SW480 (cell line): Measurements from ENCODE around the gene FAM136A.
A peak's percentile ranks its signal among the peaks of the same experiment; 100 is the strongest.
"Not testable (repeated sequence)": the region's sequence is repeated elsewhere in the genome, so short reads cannot be mapped to it uniquely, and the experiment has no call there.

Experiments used
- DNase-seq: peaks from one replicate; pipeline ENCODE4 v3.0.0-alpha.2; 2016; ENCODE audit warnings: low spot score

FAM136A gene

DNA sequence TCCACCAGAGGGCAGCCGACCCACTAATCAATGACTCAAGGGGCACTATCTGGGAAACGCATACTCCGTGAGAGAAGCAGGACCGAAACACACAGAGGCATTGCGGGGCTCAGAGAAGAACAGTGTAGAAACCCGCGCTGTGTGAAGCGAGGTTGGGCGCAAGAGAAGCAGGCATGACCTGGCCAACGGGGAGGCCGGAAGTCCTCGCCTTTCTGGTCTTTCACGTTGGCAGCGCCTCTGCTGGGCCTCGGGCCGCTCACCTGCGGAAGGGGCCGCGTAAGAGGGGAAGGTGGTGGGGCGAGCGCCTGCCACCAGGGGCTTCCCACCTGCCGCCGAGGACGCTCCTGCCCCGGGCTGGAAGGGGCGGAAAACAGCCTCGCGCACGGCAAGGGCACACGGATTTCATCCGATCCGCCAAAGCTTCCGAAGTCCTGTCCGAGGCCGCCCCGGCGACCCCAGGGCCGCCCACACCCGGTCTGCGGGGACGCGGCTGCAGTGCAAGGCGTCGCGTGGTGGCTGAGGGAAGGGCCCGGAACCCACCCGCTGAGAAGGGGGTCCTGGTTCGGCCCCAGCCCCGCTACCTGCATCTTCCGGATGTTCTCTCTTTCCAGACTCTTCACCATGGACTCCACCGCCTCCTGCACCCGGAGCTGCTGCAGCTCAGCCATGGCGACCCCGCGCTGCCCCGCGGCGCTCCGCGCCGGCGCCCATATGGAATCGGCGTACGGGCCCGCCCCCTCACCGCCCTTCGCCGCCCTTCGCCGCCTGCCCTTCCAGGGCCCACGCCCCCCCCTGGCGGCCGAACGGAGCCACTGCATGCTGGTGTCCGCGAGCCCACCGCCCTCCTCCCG is at the start of gene FAM136A:
Gene FAM136A (minus strand): TSS at position 724 of the 851 bp plus-strand sequence. CDS start 56 bp downstream, at position 668.
- DNase-seq = peak; percentile 83

DNA sequence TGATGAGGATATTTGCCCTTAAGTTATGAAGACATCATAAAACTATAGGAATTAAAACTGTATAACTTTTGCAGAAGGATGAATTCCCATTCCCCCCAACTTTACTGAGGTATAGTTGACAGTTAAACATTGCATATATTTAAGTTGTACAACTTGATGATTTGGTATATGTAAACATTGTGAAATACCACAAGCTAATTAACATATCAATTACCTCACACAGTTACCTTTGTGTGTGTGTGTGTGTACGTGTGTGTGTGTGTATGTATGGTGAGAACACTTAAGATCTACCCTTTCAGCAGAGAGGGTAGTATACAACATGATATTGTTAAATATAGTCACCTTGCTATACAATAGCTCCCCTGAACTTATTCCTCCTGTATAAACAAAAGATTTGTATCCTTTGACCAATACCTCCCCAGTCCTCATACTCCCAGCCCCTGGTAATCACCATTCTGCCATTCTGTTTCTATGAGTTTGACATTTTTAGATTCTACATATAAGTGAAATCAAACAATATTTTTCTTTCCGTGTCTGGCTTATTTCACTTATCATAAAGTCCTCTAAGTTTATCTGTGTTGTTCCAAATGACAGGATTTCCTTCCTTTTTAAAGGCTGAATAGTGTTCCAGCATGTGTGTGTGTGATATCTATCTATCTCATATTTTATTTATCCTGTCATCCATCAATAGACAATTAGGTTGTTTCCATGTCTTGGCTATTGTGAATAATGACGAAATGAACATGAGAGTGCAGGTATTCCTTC is 48.2 kb upstream of the FAM136A start:
- no peak for DNase-seq

DNA sequence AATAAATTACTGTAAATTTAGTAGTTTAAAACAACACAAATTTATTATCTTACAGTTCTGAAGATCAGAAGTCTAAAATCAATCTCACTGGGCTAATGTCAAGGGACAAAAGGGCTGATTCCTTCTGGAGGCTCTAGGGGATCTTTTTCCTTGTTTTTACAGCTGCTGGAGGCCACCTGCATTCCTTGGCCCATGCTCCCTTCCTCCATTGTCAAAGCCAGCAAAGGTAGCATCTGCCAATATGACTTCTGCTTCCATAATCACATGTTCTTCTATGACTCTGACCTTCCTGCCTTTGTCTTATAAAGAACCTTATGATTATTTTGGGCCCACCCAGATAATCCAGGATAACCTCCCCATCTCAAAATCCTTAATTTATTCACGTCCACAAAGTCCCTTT is 46.0 kb upstream of the FAM136A start:
- DNase-seq = no peak

DNA sequence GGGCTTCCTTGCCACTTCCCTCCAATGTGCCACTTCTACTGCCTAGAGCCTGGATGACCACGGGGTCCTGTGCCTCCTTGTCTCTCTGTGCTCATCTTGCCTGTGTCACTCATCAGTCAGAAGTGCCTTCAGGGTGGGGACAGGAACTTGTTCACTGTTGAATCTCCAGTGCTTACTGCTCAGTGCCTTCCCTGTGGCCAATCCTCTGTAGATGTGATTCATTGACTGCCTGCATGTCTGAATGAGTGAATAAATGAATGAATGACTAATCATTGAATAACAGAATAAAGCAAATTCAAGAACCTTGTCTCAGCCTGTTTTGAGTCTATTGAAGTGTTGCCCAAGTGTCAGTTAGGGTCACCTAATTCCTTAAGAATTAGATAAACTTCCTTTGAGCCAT is 42.3 kb upstream of the FAM136A start:
- DNase-seq = no peak

DNA sequence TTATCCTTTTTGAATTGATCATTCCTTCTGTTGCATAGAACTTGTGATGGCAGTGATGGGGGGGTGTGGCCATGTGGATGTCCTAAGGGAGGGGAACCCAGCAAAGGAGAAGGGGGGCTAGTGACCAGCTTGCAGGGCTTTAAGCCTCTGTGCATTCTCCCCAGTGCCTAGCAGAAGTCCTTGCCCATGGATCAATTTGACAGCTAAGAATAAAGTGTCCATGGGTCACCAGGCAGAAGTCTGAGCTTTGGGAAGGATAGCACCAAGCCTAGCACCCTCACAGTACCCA is 39.6 kb upstream of the FAM136A start:
- no peak for DNase-seq

DNA sequence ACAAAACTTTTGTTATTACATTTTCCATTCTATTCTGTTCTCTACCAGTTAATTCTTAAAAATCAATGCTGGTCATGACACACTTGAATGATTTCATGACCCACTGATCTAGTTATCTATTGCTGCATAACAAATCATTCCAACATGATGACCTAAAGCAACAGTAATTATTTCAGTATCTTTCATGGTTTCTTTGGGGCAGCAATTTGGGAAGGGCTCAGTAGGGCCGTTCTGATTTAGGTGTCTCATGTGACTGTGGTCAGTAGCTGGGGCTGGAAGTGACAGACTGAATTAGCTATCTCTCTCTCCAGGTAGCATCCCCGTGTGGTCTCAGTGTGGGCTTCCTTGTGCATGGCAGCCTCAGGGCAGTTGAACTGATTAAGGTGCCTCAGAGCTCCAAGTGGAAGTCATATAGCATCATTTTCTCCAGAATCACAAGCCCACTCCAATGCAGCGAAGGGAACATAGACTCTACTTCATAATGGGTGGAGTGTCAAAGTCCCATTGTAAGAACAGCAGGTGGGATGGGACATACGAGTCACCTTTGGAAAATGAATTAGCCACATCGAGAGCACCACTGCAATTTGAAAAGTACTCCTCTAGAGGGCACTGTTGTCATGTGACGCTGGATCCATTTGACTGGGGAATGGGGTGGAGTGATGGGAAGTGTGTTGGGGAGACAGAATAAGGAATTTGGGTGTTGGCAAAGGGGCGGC is 39.1 kb upstream of the FAM136A start:
- DNase-seq = peak; percentile 85

DNA sequence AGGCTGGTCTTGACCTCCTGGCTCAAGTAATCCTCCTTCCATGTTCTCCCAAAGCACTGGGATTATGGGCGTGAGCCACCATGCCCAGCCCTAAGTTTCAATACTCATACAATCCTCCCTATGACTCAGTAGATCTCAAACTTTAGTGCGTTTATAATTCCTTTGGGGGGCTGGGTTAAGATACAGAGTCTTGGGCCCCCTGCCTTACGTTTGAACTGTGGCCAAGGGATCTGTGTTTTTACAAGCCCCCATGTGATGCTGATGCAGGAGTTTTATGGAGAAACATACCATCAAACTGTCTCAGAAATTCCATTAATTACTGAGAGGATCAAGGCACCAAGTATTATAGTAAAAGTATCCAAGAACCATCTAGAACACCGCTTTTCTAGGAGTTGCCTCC is 38.2 kb upstream of the FAM136A start:
- no peak for DNase-seq

DNA sequence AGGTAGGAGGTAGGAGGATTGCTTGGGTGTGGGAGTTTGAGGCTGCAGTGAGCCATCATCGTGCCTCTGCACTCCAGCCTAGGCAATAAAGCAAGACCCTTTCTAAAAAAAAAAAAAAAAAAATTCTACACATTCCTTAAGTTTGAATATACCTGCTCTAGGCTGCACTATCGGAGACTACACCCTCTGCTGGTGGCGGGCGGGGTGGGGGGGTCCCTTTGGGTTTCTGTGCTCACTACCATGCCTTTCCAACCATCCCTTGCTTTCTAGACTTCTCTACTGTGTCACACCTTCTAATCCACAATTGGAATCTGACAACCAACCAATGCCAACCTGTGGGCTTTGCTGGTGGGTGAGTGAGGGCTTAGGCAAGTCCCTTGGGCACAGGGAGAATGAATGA is 34.7 kb upstream of the FAM136A start:
- no peak for DNase-seq

DNA sequence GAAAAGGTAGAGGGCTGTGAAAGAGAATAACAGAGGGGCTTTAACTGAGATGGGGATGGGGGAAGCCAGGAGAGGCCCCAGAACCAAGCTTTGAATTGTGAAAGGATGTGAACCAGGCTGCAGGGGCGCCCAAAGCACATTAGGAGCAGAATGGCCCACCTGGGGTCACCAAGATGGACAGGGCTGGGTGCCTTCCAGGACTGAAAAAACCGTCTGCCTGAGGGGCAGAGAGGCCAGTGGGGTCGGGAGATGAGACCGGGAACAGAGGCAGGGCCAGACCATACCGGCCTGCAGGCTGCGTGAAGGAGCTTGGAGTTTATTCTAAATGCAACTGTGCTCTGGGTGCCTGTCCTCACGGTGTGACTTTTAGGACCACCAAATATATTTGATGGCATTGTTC is 29.1 kb upstream of the FAM136A start:
- no peak for DNase-seq

DNA sequence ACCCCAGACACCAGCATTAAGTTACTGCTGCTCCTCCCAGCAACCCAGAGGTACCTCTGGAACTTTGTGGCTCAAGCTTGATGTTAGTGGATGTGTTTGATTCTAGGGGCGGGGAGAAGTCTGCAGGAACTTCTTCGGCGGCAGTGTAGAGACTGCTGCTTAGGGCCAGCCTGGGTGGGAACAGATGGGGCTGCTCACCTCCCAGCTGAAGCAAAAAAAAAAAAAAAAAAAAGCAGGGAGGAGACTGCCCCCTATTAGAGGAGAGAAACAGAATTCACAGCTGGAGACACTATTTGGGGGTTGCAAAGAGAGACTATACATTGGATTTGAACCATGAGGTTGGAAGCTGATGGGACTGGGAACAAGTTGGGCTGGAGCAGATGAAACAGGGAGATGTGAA is 28.6 kb upstream of the FAM136A start:
- DNase-seq = no peak

DNA sequence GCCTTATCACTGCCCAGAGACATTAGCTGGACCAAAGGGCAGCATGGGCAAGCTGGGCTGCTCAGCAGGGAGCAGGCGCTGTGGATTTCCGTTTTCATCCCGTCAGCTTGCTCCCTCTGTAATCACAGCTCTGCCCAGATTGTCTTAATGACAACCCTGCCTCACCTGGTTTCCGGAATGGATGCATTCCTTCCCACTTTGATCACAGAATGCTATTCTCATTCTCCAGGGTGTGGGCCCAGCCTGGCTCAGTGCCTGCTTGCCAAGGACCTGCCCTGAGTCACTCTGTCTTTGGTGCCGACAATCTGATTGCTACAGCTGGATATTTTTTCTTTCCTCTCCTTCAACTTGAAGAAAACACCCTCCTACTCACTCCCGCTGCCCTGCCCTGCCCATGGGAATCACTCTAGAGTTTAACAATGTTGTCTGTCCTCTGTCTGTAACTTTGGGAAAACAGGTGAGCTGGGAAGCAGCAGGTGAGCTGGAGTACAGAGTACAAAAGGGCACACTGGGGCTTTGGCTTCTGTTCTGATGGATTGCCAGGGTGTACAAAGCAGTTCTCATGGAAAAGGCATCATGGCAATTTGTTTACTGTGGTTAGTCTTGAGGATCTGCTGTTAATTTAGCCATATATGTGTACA is 27.2 kb upstream of the FAM136A start:
- peak; percentile 98 for DNase-seq

DNA sequence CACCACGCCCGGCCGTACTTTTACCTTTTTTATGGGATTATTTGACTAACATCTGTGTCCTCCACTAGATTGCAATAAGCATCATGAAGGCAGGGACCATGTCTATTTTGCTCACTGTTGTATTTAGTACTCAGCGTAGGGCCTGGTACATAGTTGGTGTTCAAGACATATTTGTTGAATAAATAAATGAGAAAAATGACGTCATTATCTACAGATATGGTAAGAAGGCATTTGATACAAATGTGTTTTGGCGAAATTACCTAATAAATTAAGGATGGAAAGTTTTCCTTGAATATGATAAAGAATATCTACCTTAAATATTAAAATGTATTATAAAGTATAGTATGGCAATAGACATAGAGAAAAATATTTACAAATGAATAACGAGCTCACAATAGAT is 24.0 kb upstream of the FAM136A start:
- no peak for DNase-seq

DNA sequence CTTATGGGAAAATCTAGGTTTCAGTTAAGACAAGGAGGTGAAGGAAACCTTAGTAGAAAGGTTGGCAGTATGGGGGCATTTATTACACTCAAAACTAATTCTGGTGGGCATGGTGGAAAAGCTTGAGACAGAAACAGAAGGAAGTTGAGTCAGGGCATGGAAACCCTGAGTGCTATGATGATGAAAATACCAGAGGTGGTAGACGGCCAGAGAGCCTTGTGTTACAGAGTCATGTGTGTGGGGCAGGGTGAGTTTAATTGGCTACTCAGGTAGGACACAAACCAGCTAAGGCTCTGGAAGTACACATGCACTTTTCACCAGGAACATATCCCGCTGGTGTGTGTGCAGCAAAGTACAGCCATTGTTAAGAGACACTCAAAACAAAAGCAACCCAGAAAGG is 20.7 kb upstream of the FAM136A start:
- DNase-seq = no peak

DNA sequence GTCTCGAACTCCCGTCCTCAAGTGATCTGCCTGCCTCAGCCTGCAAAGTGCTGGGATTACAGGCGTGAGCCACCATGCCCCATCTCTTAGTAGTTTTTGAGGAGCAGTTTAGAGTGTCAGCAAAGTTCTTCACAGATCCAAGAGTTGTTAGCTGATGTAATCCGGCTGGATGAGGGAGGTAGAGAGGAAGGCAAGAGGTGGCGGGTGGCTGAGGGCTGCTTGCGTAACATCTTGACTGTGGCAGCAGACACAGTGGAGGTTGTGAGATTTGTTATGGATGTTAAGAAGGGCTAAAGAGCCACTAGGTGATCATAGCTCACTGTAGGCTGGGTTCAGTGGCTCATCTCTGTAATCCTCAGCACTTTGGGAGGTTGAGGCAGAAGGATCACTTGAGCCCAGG is 19.5 kb upstream of the FAM136A start:
- DNase-seq = no peak

DNA sequence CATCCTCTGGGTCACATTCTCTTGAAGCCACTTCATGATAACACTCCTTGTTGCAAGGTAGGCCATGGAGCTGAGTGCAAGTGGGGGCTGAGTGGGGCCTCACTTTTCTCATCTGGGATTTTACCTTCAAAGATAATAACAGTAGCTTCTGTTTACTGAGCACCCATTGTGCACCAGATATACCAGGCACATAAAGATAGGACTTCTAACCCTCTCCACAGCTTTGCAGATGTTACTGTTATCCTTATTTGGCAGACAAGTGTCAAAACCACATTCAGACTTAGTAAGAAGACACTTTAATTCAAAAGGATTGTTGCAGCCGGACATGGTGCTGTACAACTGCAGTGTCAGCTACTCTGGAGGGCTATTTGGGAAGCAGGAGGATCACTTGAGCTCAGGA is 12.8 kb upstream of the FAM136A start:
- no peak for DNase-seq

DNA sequence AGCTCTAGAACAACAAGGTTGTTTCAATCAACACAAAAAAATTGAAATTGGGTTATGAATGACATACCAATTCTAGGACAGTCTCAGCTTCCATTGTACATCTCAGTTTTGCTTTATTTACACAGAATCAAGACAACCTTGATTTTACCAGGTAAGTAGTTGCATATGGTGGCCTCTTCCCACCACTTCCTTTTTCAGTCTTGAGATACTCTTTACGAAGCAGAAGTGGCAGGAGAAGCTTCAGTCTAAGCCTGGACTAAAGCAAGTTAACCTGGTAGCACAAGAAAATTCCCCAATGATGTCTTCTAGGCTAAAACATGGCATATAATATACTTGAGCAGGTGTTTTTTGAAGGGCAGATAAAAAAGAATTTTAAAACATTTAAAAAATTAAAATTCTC is 10.7 kb upstream of the FAM136A start:
- DNase-seq = no peak

DNA sequence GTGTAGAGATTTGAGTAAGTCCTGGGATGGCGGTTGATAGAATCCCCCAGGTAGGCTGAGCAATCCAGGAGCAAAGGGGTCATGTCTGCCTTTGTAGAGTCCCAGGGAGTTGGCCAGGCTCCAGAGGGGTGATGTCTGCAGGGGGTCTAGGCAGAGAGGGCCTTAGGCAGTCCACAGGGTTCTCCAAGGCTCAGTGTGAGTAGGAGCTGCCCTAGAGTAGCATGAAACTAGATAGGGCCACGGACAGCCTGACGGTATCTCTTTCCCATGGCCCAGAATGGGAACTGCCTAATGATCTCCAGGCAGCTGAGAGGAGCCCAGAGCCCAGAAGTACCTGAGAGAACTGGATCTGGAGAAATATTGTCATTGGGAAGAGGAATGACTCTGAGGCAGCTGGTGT is 9.0 kb upstream of the FAM136A start:
- no peak for DNase-seq

DNA sequence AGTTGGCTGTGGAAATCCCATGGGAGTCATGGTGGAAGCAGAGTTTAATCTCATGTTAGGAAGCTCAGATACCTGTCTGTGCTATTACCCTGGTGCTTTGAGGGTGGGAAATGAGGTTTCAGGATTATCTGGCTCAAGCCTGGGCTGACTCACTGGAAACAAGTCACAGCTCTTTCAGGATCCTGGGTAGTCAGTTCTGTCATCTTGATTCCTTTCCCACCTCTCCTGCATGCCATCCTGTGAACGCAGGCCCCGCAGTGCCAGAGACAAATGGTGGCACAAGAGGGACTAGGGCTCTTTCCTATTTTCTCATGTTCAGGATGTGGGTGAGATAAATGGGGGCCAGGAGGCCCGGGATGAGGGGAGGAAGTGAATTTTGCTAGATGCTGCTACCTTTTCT is 3.7 kb upstream of the FAM136A start:
- DNase-seq = no peak

DNA sequence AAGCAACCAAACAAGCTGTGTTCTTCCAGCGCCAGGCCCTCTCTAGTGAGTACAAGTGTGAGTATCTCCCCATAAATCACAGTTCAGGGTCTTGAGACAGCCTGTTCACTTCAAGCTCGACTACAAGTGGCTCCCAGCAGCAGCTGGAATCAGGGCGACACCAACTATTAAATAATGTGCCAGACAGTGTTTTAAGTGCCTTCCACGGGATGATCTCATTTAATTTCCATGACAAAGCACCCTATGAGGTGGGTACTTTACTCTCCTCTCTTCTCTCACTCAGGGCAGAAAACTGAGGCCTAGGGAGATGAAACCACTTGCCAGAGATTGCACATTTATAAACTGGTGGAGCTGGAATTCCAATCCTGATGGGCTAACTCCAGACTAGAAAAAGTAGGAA is 2.6 kb upstream of the FAM136A start:
- no peak for DNase-seq

DNA sequence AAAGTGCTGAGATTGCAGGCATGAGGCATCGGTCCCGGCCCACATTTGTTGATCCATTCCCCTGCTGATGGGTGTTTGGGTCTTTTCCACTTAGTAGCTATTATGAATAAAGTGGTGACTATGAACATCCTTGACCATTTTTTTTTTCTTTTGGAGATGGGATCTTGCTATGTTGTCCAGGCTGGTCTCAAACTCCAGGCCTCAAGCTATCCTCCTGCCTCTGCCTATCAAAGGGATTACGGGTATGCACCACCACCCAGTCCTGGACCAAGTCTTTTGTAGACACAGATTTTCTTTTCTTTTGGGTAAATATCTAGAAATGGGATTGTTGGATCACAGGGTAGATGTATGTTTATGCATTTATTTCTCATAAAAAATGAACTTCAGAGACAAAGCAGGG is 1.3 kb upstream of the FAM136A start:
- no peak for DNase-seq

DNA sequence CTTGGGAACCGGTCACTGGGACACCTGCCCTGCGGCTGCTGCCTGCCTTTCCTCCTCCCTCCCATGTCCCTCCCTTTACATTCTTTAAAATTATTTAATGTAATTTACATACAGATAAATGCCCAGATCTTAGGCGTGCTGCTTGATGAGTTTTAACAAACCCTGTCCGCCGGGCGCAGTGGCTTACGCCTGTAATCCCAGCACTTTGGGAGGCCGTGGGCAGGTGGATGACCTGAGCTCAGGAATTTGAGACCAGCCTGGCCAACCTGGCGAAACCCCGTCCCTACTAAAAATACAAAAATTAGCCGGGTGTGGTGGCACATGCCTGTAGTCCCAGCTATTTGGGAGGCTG is 304 bp upstream of the FAM136A start:
- not testable (repeated sequence) for DNase-seq

DNA sequence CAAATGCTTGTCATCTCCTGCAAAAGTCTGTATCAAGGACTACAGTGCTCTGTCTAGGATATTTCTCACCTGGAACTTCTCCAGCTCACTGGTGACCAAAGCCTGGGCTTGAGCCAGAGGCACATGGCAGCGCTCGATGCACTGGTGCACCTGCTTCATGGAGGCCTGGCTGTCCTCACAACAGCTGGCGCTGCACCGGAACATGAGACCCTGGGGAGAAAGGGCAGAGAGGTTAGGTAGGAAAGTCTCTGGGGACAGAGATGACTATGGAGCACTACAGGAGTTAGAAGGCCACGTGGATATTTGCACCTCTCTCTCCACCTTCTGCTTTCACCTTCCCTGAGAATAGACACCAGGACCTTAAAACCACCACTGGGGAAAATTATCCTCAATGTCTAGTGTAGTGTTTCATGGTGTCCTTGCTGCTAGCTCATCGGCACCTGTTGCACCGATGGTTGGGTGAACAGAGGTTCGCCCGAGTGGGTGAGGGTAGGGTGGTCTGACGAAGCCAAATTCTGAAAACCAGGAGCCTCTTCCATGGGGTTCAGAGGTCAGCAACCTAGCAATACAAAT is 1.0 kb downstream of the FAM136A start:
- no peak for DNase-seq
